H1 (cell line): Measurements from ENCODE around the gene BCL2L14. TPM values are rescaled to one million over a fixed set of nuclear protein-coding genes. Genes with fewer than 3 reads are reported as not detected.

Experiments
- CTCF ChIA-PET: fragments of 300-600 bp; sonication (Branson Sonifier 250); formaldehyde crosslinking; loops from one replicate; lab custom pipeline; 2021; ENCODE audit not compliant: partially characterized antibody; lab: Charles Lee
- POLR2A ChIA-PET: fragments of 300-600 bp; sonication (Branson Sonifier 250); formaldehyde crosslinking; loops from one replicate; lab custom pipeline; 2021; ENCODE audit warnings: inconsistent platforms; ENCODE audit not compliant: partially characterized antibody; lab: Charles Lee
- DNase-seq, 2 experiments: peaks; one replicate each; pipeline versions ENCODE4 v3.0.0 to v3.0.0-alpha.2; 2010 to 2022; ENCODE audit warnings: low spot score in 2 of 2, low read depth in 1 of 2, mixed read lengths in 1 of 2
- FAIRE-seq: peaks from 2 replicates; lab custom pipeline; 2011; peaks lifted over from hg19 to GRCh38; lab: Jason Lieb, UNC
- H2AFZ ChIP-seq: 2 replicates; pipeline ENCODE4 v1.8.1; 2012; ENCODE audit warnings: low read length, inconsistent platforms
- H2AK5ac ChIP-seq: 2 replicates; pipeline ENCODE4 v1.6.1; 2013; ENCODE audit warnings: low read depth, low read length
- H2BK120ac ChIP-seq: replicated peaks from 2 replicates; pipeline ENCODE3; 2013; ENCODE audit warnings: low read depth, low read length, inconsistent platforms
- H2BK12ac ChIP-seq: 2 replicates; pipeline ENCODE4 v1.6.1; 2013; ENCODE audit warnings: low read depth, low read length
- H2BK15ac ChIP-seq: 2 replicates; pipeline ENCODE4 v1.6.1; 2013; ENCODE audit warnings: low read length
- H2BK20ac ChIP-seq: 2 replicates; pipeline ENCODE4 v1.6.1; 2013; ENCODE audit warnings: low read length
- H2BK5ac ChIP-seq: 2 replicates; pipeline ENCODE4 v1.6.1; 2013; ENCODE audit warnings: low read depth, low read length
- H3K14ac ChIP-seq: 2 replicates; pipeline ENCODE4 v1.6.1; 2013; ENCODE audit warnings: inconsistent platforms; ENCODE audit not compliant: insufficient read length
- H3K18ac ChIP-seq: 2 replicates; pipeline ENCODE4 v1.6.1; 2013; ENCODE audit warnings: low read length; ENCODE audit errors: extremely low read depth
- H3K23ac ChIP-seq: 2 replicates; pipeline ENCODE4 v1.6.1; 2013; ENCODE audit warnings: inconsistent platforms; ENCODE audit not compliant: insufficient read length
- H3K23me2 ChIP-seq: 2 replicates; pipeline ENCODE4 v1.6.1; 2013; ENCODE audit warnings: low read depth, low read length
- H3K27ac ChIP-seq: 2 replicates; pipeline ENCODE4 v1.6.1; 2011; ENCODE audit warnings: low read depth, low read length, inconsistent platforms
- H3K27me3 ChIP-seq, 4 experiments: replicated peaks in 1 of 4; 1 replicate in 1 of 4; 2 replicates in 3 of 4; pipeline versions ENCODE4 v1.6.1 to v1.8.1; 2011 to 2013; ENCODE audit warnings: low read length in 3 of 4, mild to moderate bottlenecking in 3 of 4, inconsistent platforms in 2 of 4, mixed read lengths in 2 of 4, moderate library complexity in 1 of 4; ENCODE audit not compliant: control insufficient read depth in 3 of 4, insufficient read depth in 3 of 4; ENCODE audit errors: extremely low read depth in 1 of 4
- H3K36me3 ChIP-seq, 4 experiments: 2 replicates each; pipeline versions ENCODE4 v1.6.1 to v1.8.1; 2011 to 2013; ENCODE audit warnings: mild to moderate bottlenecking in 4 of 4, low read length in 3 of 4, moderate library complexity in 2 of 4, control low read depth in 1 of 4, inconsistent platforms in 1 of 4; ENCODE audit not compliant: insufficient read depth in 4 of 4, control insufficient read depth in 2 of 4
- H3K4ac ChIP-seq: replicated peaks from 2 replicates; pipeline ENCODE3; 2013; ENCODE audit warnings: low read length, low read depth, mixed read lengths, inconsistent platforms; ENCODE audit not compliant: insufficient read length
- H3K4me1 ChIP-seq, 4 experiments: replicated peaks in 1 of 4; 1 replicate in 1 of 4; 2 replicates in 3 of 4; pipeline versions ENCODE4 v1.6.1 to v1.8.1; 2011 to 2013; ENCODE audit warnings: low read length in 3 of 4, inconsistent platforms in 2 of 4, mixed read lengths in 1 of 4; ENCODE audit not compliant: insufficient read depth in 4 of 4, control insufficient read depth in 3 of 4
- H3K4me2 ChIP-seq, 2 experiments: 2 replicates each; pipeline versions ENCODE4 v1.6.1 to v1.8.1; 2011 to 2013; ENCODE audit warnings: low read depth in 2 of 2, low read length in 2 of 2, control low read depth in 1 of 2, inconsistent platforms in 1 of 2, mild to moderate bottlenecking in 1 of 2; ENCODE audit not compliant: insufficient read depth in 1 of 2
- H3K4me3 ChIP-seq, 4 experiments: fragments of 200-600, 300-600 bp in 1 of 4; sonication (generic), shearing (Covaris generic), sonication (Bioruptor Twin) in 1 of 4; 2 replicates each; pipeline versions ENCODE4 v1.5.1 to v1.8.1; 2011 to 2016; ENCODE audit warnings: low read length in 4 of 4, low read depth in 3 of 4, control low read depth in 2 of 4, inconsistent platforms in 2 of 4, mild to moderate bottlenecking in 2 of 4, mixed read lengths in 1 of 4, moderate library complexity in 1 of 4; ENCODE audit not compliant: insufficient read depth in 2 of 4; ENCODE audit errors: extremely low read depth in 1 of 4
- H3K56ac ChIP-seq: replicated peaks from 2 replicates; pipeline ENCODE3; 2013; ENCODE audit warnings: low read depth, mild to moderate bottlenecking, mixed read lengths, low read length, inconsistent platforms; ENCODE audit not compliant: insufficient read length
- H3K79me1 ChIP-seq: 2 replicates; pipeline ENCODE4 v1.6.1; 2013; ENCODE audit warnings: low read depth, low read length, control low read depth
- H3K79me2 ChIP-seq, 2 experiments: 2 replicates each; pipeline versions ENCODE4 v1.6.1 to v1.8.1; 2012 to 2013; ENCODE audit warnings: low read length in 2 of 2, mild to moderate bottlenecking in 2 of 2, inconsistent platforms in 1 of 2; ENCODE audit not compliant: insufficient read depth in 2 of 2, control insufficient read depth in 1 of 2
- H3K9ac ChIP-seq, 4 experiments: replicated peaks in 1 of 4; 1 replicate in 1 of 4; 2 replicates in 3 of 4; pipeline versions ENCODE4 v1.6.1 to v1.8.1; 2011 to 2013; ENCODE audit warnings: low read depth in 3 of 4, low read length in 3 of 4, control low read depth in 2 of 4, mild to moderate bottlenecking in 2 of 4, moderate library complexity in 2 of 4, inconsistent platforms in 1 of 4; ENCODE audit errors: extremely low read depth in 1 of 4
- H3K9me3 ChIP-seq, 2 experiments: 2 replicates each; pipeline versions ENCODE4 v1.6.1 to v1.8.1; 2012 to 2013; ENCODE audit warnings: mild to moderate bottlenecking in 2 of 2, moderate library complexity in 2 of 2, control low read depth in 1 of 2, inconsistent platforms in 1 of 2, low read depth in 1 of 2, low read length in 1 of 2, mixed read lengths in 1 of 2; ENCODE audit not compliant: insufficient read depth in 2 of 2
- H4K20me1 ChIP-seq, 2 experiments: replicated peaks in 1 of 2; 2 replicates each; pipeline versions ENCODE3 to v1.8.1; 2011 to 2013; ENCODE audit warnings: inconsistent platforms in 2 of 2, low read length in 2 of 2, mild to moderate bottlenecking in 1 of 2; ENCODE audit not compliant: insufficient read depth in 2 of 2, control insufficient read depth in 1 of 2
- H4K5ac ChIP-seq: 2 replicates; pipeline ENCODE4 v1.6.1; 2013; ENCODE audit warnings: low read length, low read depth, mixed read lengths, inconsistent platforms; ENCODE audit not compliant: insufficient read length
- H4K8ac ChIP-seq: 2 replicates; pipeline ENCODE4 v1.8.0; 2013; ENCODE audit warnings: mild to moderate bottlenecking, moderate library complexity, low read length, inconsistent platforms; ENCODE audit not compliant: insufficient read depth; ENCODE audit errors: extremely low read depth
- H4K91ac ChIP-seq: replicated peaks from 2 replicates; pipeline ENCODE3; 2013; ENCODE audit warnings: low read length, mixed read lengths, inconsistent platforms; ENCODE audit not compliant: insufficient read length
- CEBPB ChIP-seq: IDR thresholded peaks from 2 replicates; pipeline ENCODE4 v1.6.1; 2012; ENCODE audit warnings: low read depth, low read length
- GABPA ChIP-seq: IDR thresholded peaks from 2 replicates; pipeline ENCODE4 v1.6.1; 2011; ENCODE audit warnings: mild to moderate bottlenecking, low read length, moderate library complexity, borderline replicate concordance; ENCODE audit not compliant: insufficient read depth
- KDM1A ChIP-seq: fragments of 200-600, 300-600 bp; sonication (generic); IDR thresholded peaks from 2 replicates; pipeline ENCODE4 v1.7.1; 2016; ENCODE audit warnings: mild to moderate bottlenecking, low read length, borderline replicate concordance
- KDM4A ChIP-seq: IDR thresholded peaks from one replicate; pipeline ENCODE4 v1.7.1; 2012; ENCODE audit warnings: low read depth, mild to moderate bottlenecking, moderate library complexity, low read length, inconsistent platforms; ENCODE audit not compliant: severe bottlenecking
- SUZ12 ChIP-seq: fragments of 200-600 bp; sonication (generic); IDR thresholded peaks from 2 replicates; pipeline ENCODE4 v1.6.1; 2012; ENCODE audit warnings: mild to moderate bottlenecking, inconsistent platforms, low read length, moderate library complexity, mixed read lengths
- WGBS, 2 experiments: shearing (Covaris generic) in 1 of 2; methylation state at CpG; one replicate each; pipeline versions ENCODE4 v1.1.6 to v1.1.7; 2013 to 2015; ENCODE audit warnings: low lambda C conversion rate in 2 of 2, mixed read lengths in 2 of 2, inconsistent platforms in 1 of 2, low coverage in 1 of 2, missing lambda C conversion rate in 1 of 2; ENCODE audit not compliant: insufficient replicate concordance in 2 of 2, insufficient coverage in 1 of 2, insufficient read length in 1 of 2; ENCODE audit errors: extremely low coverage in 1 of 2, missing lambda C conversion rate in 1 of 2; 5-methylcytosine and 5-hydroxymethylcytosine counted together
- polyA plus RNA-seq, 7 experiments: library from polyadenylated mRNA; depleted of rRNA in 3 of 7; stranded (reverse) in 5 of 7; unstranded in 2 of 7; fragments of >200 nt in 5 of 7; fragments of 200-250 nt in 2 of 7; gene quantifications; 1 replicate in 5 of 7; 2 replicates in 1 of 7; 4 replicates in 1 of 7; pipeline versions ENCODE4 v1.2.1 to v1.2.3, GENCODE V29; 2011 to 2013; ENCODE audit warnings: missing spikeins in 2 of 7, mixed read lengths in 2 of 7
- total RNA-seq: library from RNA; stranded (reverse); fragmentation: NEBNext Ultra II Directional; extraction: Animal tissue kit (Norgen Biotek cat#: 25700); gene quantifications from 2 replicates; pipeline ENCODE4 v1.2.1, GENCODE V29; 2021

Gene BCL2L14
- total and polyA plus RNA-seq, 2 of the 8 experiments (the other 6 are each of a cell fraction or from before 2014, with no cell fraction given), result 0.80 to 2.4 TPM

- peaks cover 8 to 60% (median 33%) of the 10 kb centered on the region in 4 experiments for H3K36me3 ChIP-seq
- WGBS, 2 experiments, result 89% methylated on average over 4 of the region's 4 CpGs; no CpG with 5 or more reads in 1 of the 2 experiments
Observed at GRCh38 chr12:12128670-12129069, 57.9 kb downstream of the BCL2L14 start.

More at GRCh38 chr12:12128670-12129069, 57.9 kb downstream of the BCL2L14 start:
- H4K20me1 ChIP-seq, result no peaks in the 10 kb centered on the region
- H3K79me1 ChIP-seq, result no peaks in the 10 kb centered on the region; the same call in 1 of the 2 replicates
- H3K27ac ChIP-seq, result no peak overlapping the region
- no peak overlapping the region for H3K4me2 ChIP-seq
- ChIA-PET POLR2A (interaction anchor here (1.7 kb wide), 1 partner anchor 138 kb away, joined by 4 read pairs; the partner anchor contains the start of gene LRP6), CTCF (interaction anchor here (0.6 to 1.7 kb wide), 5 partner anchors 11 to 203 kb away, joined by 3 to 7 read pairs (median 3); no protein-coding TSS in a partner anchor)
- no peak overlapping the region for H2BK15ac ChIP-seq
- H2BK12ac ChIP-seq, result no peak overlapping the region
- H3K4me3 ChIP-seq, result no peak overlapping the region
- no peak overlapping the region for H4K8ac ChIP-seq
- DNase-seq (no peak), FAIRE-seq (no peak)
- no peaks in the 10 kb centered on the region for H3K79me2 ChIP-seq
- H3K4ac ChIP-seq, result no peak overlapping the region
- no peaks in the 10 kb centered on the region for H3K9me3 ChIP-seq
- H3K18ac ChIP-seq, result no peak overlapping the region
- no peak overlapping the region for H3K14ac ChIP-seq
- no peak overlapping the region for H4K91ac ChIP-seq
- no peaks in the 10 kb centered on the region for H3K23me2 ChIP-seq
- no peak overlapping the region for H2AFZ ChIP-seq
- no peak overlapping the region for H3K23ac ChIP-seq
- no peaks in the 10 kb centered on the region for H3K27me3 ChIP-seq
- H2BK120ac ChIP-seq, result no peak overlapping the region
- H4K5ac ChIP-seq, result no peak overlapping the region
- H3K56ac ChIP-seq, result no peak overlapping the region
- H2BK20ac ChIP-seq, result no peak overlapping the region
- TF ChIP-seq KDM4A (no peak), CEBPB (no peak), KDM1A (no peak), SUZ12 (no peak), GABPA (no peak)
- H2AK5ac ChIP-seq, result no peak overlapping the region
- no peak overlapping the region for H3K9ac ChIP-seq
- H2BK5ac ChIP-seq, result no peak overlapping the region
- H3K4me1 ChIP-seq, result no peaks in the 10 kb centered on the region
